DOHH2 (cell line): Measurements from ENCODE around the gene PSTK.

Source experiments
- H3F3A ChIP-seq: fragments of 200-600 bp; sonication (generic), shearing (Covaris generic); 2 replicates; pipeline ENCODE4 v1.6.0; 2016; ENCODE audit warnings: antibody characterized with exemption, mild to moderate bottlenecking; ENCODE audit not compliant: control insufficient read depth, insufficient read depth
- H3K27ac ChIP-seq: fragments of 200-600 bp; sonication (generic); 2 replicates; pipeline ENCODE4 v1.5.1; 2014; ENCODE audit warnings: low read depth, mild to moderate bottlenecking, low read length, moderate library complexity
- H3K27me3 ChIP-seq: fragments of 200-600 bp; sonication (generic); 2 replicates; pipeline ENCODE4 v1.6.1; 2014; ENCODE audit warnings: mild to moderate bottlenecking, low read length, mixed read lengths; ENCODE audit not compliant: control insufficient read depth
- H3K36me3 ChIP-seq: fragments of 200-600 bp; sonication (generic); 2 replicates; pipeline ENCODE4 v1.6.1; 2014; ENCODE audit warnings: mild to moderate bottlenecking, low read length, moderate library complexity, mixed read lengths; ENCODE audit not compliant: control insufficient read depth
- H3K4me1 ChIP-seq: fragments of 200-600 bp; sonication (generic); 2 replicates; pipeline ENCODE4 v1.6.1; 2014; ENCODE audit warnings: mild to moderate bottlenecking, low read length, mixed read lengths; ENCODE audit not compliant: control insufficient read depth
- H3K4me2 ChIP-seq: fragments of 200-600 bp; sonication (generic); 2 replicates; pipeline ENCODE4 v1.6.0; 2014; ENCODE audit warnings: mild to moderate bottlenecking, low read length, moderate library complexity
- H3K4me3 ChIP-seq: fragments of 200-600 bp; sonication (generic); 2 replicates; pipeline ENCODE4 v1.5.1; 2014; ENCODE audit warnings: mild to moderate bottlenecking, low read length, mixed read lengths
- H3K79me2 ChIP-seq: fragments of 200-600 bp; sonication (generic); 2 replicates; pipeline ENCODE4 v1.6.1; 2014; ENCODE audit warnings: mild to moderate bottlenecking, low read length, mixed read lengths; ENCODE audit not compliant: control insufficient read depth
- H3K9me2 ChIP-seq: fragments of 200-600 bp; sonication (generic); replicated peaks from 2 replicates; pipeline ENCODE4 v1.6.1; 2014; ENCODE audit warnings: mild to moderate bottlenecking, low read length, mixed read lengths; ENCODE audit not compliant: control insufficient read depth
- H3K9me3 ChIP-seq: fragments of 200-600 bp; sonication (generic); 2 replicates; pipeline ENCODE4 v1.6.1; 2014; ENCODE audit warnings: antibody characterized with exemption, low read length, mixed read lengths; ENCODE audit not compliant: control insufficient read depth, insufficient read depth
- H4K20me1 ChIP-seq: fragments of 200-600 bp; sonication (generic); 2 replicates; pipeline ENCODE4 v1.6.0; 2014; ENCODE audit warnings: low read depth, mild to moderate bottlenecking, antibody characterized with exemption, low read length, moderate library complexity; ENCODE audit not compliant: control insufficient read depth, insufficient read depth
- CTCF ChIP-seq: fragments of 200-600 bp; sonication (generic); IDR thresholded peaks from one replicate; pipeline ENCODE4 v1.5.1; 2014; ENCODE audit warnings: antibody characterized with exemption, mild to moderate bottlenecking, low read depth, low read length; ENCODE audit not compliant: poor library complexity, severe bottlenecking
- EZH2phosphoT487 ChIP-seq: fragments of 200-600 bp; sonication (generic); IDR thresholded peaks from 2 replicates; pipeline ENCODE4 v1.6.1; 2017; ENCODE audit warnings: borderline replicate concordance, mild to moderate bottlenecking, antibody characterized with exemption, low read length, moderate library complexity, mixed read lengths

PSTK gene

GRCh38 chr10:122980209-122981065 lies at the start of gene PSTK:
Gene PSTK, plus strand, starts transcription at chr10:122980401. Its CDS starts 79 bp downstream, at chr10:122980480.
- TF ChIP-seq CTCF = peak; percentile 79
- TF ChIP-seq EZH2phosphoT487 = no peak
- no peaks in the 10 kb centered on the region for H3F3A ChIP-seq
- H3K9me2 ChIP-seq = no peaks in the 10 kb centered on the region
- peaks cover 2% of the 10 kb centered on the region; the same call in 1 of the 2 replicates for H3K79me2 ChIP-seq
- no peaks in the 10 kb centered on the region for H3K9me3 ChIP-seq
- peaks cover 18% of the 10 kb centered on the region for H3K4me1 ChIP-seq
- H3K27me3 ChIP-seq = no peaks in the 10 kb centered on the region
- peaks cover 6% of the 10 kb centered on the region for H3K36me3 ChIP-seq
- H3K4me3 ChIP-seq = peak within 1 kb of the TSS; percentile 92
- no peaks in the 10 kb centered on the region for H4K20me1 ChIP-seq
- peak within 1 kb of the TSS; percentile 76 for H3K27ac ChIP-seq
- H3K4me2 ChIP-seq = peak within 1 kb of the TSS; percentile 100

- Histone ChIP-seq H3K36me3 (peaks cover 8% of the 10 kb centered on the region), H3K27me3 (no peaks in the 10 kb centered on the region), H3K4me2 (no peak overlapping the region), H4K20me1 (no peaks in the 10 kb centered on the region), H3K79me2 (no peaks in the 10 kb centered on the region), H3K4me1 (no peaks in the 10 kb centered on the region), H3K9me2 (no peaks in the 10 kb centered on the region), H3K4me3 (no peak overlapping the region), H3K27ac (no peak overlapping the region), H3F3A (no peaks in the 10 kb centered on the region), H3K9me3 (no peaks in the 10 kb centered on the region)
- TF ChIP-seq CTCF (no peak), EZH2phosphoT487 (no peak)
Observed at GRCh38 chr10:122931088-122931906, 48.9 kb upstream of the PSTK start.

- Histone ChIP-seq H4K20me1 (no peaks in the 10 kb centered on the region), H3K36me3 (peaks cover 48% of the 10 kb centered on the region), H3K9me3 (no peaks in the 10 kb centered on the region), H3K27ac (no peak overlapping the region), H3K27me3 (no peaks in the 10 kb centered on the region), H3K4me3 (no peak overlapping the region), H3K4me1 (no peaks in the 10 kb centered on the region), H3F3A (no peaks in the 10 kb centered on the region), H3K9me2 (no peaks in the 10 kb centered on the region), H3K4me2 (no peak overlapping the region), H3K79me2 (0 out of 2 replicates have a peak, but pooled peaks cover 2% of the 10 kb centered on the region)
- TF ChIP-seq EZH2phosphoT487 = no peak
- TF ChIP-seq CTCF = no peak
Observed at GRCh38 chr10:122939133-122939855, 40.9 kb upstream of the PSTK start.
